NOMO-1 (cell line): Measurements from ENCODE around the gene OPCML.

ENCODE experiments used
- DNase-seq, 2 experiments: peaks; one replicate each; lab custom pipeline; 2025; ENCODE audit not compliant: unreplicated experiment in 2 of 2; lab: John Stamatoyannopoulos, UW

Gene OPCML

GRCh38 chr11:133531971-133532651 is at the start of gene OPCML:
Gene OPCML (minus strand): TSS chr11:133532501.
- no peak for DNase-seq

DNA sequence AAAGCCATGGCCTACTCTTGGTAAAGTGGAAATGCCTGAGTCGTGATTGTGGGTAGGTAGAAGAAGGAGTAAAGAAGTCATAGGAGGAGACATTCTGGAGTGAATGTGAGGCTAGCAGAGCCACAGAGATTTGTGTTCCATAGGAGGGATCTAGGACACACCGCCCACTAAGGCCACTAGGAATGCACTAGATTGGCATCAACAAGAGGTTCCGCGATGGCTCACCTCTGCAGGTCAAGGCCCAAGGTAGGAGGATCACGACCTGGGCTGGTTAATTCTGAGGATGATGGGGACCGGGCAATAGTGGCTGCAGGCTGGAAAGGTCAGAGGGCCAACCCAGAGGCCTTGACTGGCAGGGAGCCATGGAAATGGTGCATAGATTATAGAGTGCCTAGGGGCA is 48.8 kb upstream of the OPCML start:
- DNase-seq = no peak

DNA sequence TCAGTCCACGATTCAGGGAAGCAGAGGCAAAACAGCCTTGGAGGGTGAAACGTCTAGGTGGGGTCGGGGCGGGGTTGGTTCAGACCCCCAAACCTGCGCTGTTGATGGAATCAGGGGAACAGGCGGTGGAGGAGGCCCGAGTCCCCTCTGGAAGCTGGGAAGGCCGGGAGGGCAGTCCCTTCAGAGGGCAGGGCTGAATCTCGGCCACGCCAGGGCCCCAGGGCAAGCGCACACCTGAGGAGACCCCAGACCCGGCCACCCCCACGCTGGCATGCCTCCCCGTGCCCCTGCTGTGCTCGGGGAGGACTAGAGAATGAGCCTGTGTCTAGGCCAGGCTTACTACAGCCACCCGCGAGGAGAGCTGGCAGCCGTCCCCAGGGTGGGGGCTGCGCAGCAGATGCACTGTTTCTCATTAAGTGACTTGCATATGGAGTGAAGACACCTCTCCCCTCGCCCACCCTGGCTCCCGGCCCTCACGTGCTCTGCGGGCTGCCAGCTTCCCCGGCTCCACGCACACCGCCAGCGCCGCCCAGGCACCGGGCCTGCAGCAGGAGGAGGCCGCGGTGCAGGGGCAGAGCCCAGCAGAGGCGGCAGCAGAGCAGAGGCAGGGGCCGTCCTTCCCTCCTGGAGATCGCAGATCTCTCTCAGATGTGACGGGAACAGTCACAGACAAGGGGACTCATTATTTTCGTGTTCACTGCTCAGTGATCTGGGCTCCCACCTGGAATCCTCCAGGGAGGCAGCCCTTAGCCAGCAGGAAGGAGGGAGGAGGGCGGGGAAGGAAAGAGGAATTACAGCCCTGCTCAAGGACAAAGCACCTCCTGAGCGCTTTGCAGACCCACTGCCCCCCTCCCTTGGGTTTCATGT is 47.1 kb upstream of the OPCML start:
- no peak for DNase-seq

DNA sequence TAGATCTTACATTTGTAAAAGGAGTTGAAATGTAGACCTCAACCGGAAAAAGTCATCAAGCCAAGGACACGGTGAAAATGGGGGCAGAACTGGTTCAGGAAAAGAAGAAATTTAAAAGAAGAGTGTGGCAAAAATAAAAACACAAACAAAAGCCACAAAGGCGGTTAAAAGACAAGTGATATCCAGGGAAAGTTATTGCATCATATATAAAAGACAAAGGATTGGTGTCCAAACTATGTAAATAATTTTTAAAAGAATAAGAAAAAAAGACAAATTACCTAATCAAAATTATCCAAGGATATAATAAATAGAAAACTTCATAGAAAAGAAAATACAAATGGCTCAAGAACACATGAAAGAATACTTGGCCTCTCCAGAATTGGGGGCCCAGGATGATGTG is 45.1 kb upstream of the OPCML start:
- DNase-seq = no peak

GRCh38 chr11:133576351-133576750 is 44.0 kb upstream of the OPCML start:
- no peak for DNase-seq

- DNase-seq = no peak
Observed at GRCh38 chr11:133573081-133573480, 40.8 kb upstream of the OPCML start.

DNA sequence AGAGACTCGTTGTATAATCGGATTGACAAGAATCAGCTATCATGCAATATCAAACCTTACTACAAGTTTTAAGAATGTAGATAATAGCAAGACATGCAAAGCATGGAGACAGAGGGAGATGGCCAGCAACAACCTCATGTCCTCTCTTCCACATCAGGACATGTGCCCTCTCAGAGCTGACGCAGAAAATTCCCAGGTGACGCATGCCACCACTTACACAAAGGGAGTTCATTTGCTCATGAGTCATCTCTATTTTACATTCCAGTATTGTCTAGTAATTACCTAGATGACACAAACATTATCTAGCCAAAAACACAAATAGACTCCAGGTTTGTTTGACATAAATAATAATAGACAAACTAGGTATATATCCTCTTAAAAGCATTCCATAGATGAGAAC is 38.1 kb upstream of the OPCML start:
- no peak for DNase-seq

DNA sequence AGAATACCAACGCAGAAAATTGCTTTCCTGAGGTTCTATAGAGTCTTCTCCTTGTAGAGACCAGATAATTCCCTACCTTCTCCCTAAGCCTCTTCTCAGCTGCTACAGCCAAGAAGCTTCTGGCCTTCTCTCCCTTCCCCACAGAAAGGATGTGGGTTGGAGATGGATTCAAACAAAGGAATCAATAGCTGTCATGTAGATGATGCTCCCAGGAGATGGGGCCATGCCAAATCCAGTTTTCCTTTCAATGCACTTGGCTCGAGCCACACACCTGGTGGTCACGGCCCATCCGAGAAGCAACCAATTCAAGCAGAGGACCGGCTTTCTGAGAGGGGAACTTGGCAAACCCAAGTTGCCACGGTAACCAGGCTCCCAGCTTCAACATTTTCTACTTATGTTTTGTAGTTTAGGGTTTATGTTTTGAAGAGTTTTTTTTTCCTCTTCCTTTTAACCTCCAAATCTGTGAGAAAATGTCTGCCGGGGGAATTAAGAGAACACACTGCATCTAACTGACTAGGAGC is 31.3 kb upstream of the OPCML start:
- no peak for DNase-seq

DNA sequence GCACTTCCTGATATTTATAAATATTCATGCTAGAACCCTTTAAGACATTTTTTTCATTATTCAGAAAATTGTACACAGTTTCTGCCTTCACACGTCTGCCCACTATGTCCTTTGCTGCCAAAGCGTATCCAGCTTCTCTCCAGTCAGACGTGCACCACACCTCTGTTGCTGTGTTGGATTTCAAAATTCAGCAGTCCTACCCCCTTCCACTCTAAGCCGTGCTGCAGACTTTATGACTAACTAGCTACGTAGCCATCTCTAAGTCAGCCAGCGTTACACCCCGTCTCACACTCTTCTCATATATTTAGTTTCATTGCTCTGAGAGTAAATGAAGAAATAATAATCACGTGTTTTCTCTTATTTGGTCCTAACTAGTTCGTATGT is 28.2 kb upstream of the OPCML start:
- peak in 1 of 2 experiments; percentile 28 for DNase-seq

DNA sequence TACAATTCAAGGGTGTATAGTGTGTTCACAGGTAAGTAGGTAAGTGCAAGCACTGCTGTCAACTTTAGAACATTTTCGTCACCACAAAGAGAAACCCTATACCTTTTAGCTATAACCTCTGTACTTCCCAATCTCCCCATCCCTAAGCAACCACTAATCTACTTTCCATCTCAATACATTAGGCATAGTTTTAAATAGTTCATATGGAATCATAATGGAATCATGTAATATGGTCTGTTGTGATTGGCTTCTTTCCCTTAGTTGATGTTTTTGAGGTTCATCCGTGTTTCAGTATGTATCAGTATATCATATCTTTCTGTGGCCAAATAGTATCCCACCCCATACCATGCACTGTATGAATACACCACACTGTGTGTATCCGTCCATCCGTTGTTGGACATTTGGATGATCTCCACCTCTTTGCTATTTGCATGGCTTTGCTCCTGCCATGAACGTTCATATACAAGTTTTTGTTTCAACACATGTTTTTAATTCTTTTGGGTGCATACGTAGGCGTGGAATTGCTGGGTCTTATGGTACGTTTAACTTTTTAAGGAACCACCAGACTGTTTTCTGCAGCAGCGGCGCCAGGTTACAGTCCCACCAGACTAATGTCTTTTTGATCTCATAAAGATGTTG is 27.7 kb upstream of the OPCML start:
- no peak for DNase-seq

DNA sequence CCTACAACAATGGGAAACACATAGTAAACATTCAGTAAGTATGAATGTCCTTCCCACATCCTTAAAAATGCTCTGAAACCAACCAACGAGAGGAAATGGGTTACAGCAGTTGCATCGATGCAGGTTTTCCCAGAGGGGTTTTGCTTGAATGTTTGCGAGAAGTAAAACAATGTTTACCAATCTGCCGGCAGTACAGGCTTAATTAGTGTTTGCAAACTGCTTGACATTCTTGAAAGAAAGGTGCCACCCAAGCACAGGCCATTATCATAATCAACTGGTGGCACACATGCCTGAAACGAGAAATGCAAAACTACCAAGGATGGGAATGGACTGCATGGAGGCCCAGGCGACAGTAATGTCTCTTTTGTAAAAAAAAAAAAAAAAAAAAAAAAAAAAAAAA is 27.1 kb upstream of the OPCML start:
- no peak for DNase-seq

DNA sequence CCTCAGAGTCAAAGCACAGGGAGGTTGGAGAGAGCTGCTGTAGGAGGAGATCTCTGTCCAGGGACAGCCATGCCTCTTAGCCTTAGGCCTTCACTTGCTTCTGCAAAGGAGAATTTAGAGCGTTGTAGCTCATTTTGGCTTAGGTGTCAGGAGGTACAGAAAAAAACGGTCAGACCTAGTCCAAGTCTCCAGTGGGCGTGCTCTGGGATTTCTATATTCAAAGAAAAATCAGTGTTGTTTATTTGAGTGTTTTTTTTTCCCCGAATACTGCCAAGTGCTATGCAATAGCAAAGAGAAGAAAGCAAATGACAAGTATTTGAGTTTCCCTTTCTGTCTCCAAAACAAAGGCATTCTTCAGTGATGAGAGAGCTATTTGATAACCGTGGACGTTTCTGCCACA is 22.7 kb upstream of the OPCML start:
- DNase-seq = no peak

DNA sequence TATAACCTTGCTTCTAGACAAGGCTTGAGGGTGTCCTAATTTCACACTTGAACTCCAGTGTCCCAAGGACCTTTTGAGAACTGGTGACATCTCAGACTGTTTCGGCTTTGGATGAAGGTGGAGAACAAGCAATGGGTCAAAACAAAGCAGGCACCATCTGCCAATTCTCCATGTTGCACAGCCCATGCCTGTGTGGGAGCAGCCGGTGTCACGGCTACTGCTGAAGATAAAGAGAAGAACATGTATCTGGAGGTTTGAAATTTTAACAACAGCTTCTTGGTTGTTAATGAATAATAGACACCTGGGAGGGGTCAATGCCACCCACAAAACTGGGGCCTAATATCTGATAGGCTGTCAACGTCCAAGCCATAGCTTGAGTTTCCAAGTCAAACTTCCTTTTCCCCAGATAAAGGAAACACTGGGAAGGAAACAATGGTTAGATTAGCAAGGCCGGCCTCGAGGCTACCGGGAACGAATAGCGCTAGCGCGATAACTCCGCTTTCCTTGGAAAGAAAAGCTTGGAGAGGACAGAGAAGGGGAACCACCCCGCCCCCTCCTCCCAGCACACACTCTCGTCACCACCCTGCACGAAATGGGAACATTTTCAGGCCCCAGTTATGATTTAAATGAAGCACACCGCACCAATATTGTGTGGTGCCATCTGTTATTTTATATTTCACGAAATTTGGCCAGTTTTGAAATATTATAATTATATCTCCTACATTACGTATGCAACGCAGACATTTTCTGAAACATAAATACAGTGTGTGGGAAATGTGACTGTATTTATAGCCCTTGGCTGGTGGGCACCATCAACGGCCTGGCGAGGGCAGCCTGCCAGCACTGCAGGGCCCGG is 21.8 kb upstream of the OPCML start:
- DNase-seq = no peak

- no peak for DNase-seq
Observed at GRCh38 chr11:133552938-133553337, 20.6 kb upstream of the OPCML start.

- DNase-seq = no peak
Observed at GRCh38 chr11:133551064-133551463, 18.8 kb upstream of the OPCML start.

DNA sequence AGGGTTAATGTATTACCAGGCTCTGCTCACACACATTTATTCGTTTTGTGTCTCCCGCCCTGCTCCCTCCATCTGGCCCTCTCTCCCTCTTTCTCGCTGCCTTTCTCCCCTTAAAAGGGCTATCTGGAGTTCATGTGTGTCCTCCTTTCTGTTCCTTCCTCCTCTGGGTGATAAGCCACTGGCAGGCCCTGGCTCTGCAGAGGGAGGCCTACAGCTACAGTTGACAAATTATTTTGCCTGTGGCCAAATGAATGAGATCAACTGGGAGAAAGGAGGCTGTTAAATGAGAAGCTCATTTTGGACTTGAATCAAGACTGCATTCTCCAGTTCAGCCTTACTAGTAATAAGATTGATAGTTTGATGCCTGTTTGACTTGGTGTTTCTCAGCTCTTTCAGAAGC is 17.5 kb upstream of the OPCML start:
- no peak for DNase-seq

- no peak for DNase-seq
Observed at GRCh38 chr11:133548641-133549040, 16.3 kb upstream of the OPCML start.

DNA sequence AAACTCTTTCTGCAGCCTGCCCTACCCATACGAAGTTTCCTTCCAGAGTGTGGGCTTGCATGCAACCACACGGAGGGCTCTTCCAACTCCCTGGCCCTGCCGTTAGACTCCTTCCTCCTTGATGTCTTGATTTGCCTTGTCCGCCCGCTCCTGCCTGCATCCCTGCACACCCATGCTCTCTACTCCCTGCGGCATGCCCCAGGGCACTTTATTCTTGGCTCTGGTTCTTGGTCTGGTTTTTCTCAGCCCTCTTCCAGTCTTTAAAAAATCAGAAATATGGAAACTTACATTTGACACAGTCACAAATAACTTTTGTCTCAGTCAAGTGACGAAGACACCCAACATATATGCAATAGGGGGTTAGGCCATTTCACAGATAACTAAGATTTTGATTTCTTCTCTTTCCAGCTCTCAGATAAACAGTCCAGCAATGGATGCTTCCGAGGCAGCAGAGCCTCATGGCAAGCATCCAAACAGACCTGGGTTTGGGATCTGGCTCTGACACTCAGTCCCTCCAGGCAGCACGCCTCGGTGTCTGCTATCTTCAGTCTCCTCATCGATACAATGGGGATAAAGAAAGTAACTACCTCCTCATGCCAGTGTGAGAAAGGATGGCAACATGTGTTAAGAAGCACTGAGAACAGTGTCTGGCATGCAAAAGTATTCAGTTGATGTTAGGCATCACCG is 15.7 kb upstream of the OPCML start:
- no peak for DNase-seq

DNA sequence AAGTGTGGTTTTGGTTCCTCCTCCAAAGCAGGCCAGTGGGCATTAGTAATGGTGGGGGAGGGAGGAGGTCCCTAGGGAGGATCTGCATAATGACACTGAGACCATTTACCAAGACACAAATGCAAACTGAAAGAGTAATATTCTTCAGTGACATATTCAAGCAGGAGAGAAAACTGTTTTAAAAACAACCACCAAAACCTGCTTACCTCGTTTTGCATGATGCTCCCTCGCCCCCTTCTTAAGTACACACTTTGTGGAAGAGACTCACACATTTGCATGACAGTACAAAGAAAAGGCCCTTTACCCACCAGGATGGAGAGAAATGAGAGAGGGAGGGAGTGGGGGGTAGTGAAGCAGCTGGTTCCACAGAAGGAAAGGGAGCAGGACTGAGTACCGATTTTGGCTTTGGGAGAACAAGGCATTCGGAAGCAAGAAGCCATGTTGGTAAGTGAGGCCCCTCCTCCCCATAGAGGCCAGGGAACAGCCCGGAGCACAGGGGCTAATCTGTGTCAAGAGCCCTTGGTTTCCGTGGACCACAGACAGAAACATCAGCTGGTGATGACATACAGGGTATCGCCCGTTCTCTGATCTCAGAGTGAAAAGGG is 13.0 kb upstream of the OPCML start:
- no peak for DNase-seq

DNA sequence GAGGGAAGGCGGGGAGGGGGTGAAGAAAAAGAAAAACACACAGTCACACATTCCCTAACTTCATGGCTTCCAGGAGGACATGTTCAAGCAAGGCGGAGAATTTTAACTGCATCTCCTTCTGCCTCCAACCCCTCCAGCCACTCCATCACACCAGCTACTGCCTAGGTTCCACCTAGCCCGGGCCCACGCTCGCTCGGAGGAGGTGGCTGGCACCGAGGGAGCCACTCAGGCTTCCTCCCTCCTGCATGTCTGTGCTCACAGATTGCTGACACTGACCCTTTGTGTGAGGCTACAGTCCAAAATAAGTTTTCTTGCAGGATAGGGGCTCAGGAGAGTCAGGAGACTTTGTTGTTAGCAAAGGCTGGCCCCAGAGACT is 9.4 kb upstream of the OPCML start:
- DNase-seq = no peak
